GM18873 (cell line): ENCODE data around the gene KRT32.

Source experiments
- ATAC-seq: cut with Tn5 transposase; IDR thresholded peaks from one replicate; pipeline ENCODE4 v1.9.1; 2021; ENCODE audit warnings: mild to moderate bottlenecking, moderate library complexity, moderate number of reproducible peaks; ENCODE audit not compliant: unreplicated experiment, low FRiP score

The KRT32 gene

GRCh38 chr17:41494524-41494923 lies 27.3 kb upstream of the KRT32 start:
- ATAC-seq, result no peak

GRCh38 chr17:41492771-41493170 lies 25.6 kb upstream of the KRT32 start:
- ATAC-seq, result no peak

GRCh38 chr17:41492351-41492750 lies 25.2 kb upstream of the KRT32 start:
- ATAC-seq, result no peak

- no peak for ATAC-seq
These were observed 24.3 kb upstream of the KRT32 start for GRCh38 chr17:41491476-41491875.

- ATAC-seq, result no peak
These were observed 23.1 kb upstream of the KRT32 start for GRCh38 chr17:41490000-41490990.

GRCh38 chr17:41489531-41489930 lies 22.3 kb upstream of the KRT32 start, which contains the start of gene KRT36:
Gene KRT36, minus strand, starts transcription at chr17:41489910. Its CDS starts 46 bp downstream, at chr17:41489864.
- no peak for ATAC-seq

- ATAC-seq, result no peak
These were observed 19.8 kb upstream of the KRT32 start for GRCh38 chr17:41486809-41487530.

DNA sequence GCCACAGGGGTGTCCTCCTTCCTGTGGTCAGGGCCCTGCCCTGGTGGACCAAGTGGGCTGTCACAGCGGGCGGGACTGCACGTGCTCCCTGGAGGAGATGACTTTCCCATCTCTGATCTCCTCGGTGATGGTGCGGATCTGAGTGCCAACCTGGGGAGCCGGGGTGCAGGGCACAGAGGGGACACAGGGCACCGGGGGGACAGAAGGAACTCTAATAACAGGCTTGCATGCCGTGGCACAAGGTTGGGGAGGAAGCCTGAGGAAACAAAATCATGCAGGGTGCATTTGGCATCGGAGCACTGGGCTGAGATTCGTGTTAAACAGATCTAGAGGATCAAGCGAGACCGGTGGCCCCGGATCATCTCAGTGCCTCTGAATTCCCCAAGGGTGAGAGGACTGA lies 19.1 kb upstream of the KRT32 start:
- no peak for ATAC-seq

- ATAC-seq, result no peak
These were observed 18.0 kb upstream of the KRT32 start for GRCh38 chr17:41484920-41485904.

DNA sequence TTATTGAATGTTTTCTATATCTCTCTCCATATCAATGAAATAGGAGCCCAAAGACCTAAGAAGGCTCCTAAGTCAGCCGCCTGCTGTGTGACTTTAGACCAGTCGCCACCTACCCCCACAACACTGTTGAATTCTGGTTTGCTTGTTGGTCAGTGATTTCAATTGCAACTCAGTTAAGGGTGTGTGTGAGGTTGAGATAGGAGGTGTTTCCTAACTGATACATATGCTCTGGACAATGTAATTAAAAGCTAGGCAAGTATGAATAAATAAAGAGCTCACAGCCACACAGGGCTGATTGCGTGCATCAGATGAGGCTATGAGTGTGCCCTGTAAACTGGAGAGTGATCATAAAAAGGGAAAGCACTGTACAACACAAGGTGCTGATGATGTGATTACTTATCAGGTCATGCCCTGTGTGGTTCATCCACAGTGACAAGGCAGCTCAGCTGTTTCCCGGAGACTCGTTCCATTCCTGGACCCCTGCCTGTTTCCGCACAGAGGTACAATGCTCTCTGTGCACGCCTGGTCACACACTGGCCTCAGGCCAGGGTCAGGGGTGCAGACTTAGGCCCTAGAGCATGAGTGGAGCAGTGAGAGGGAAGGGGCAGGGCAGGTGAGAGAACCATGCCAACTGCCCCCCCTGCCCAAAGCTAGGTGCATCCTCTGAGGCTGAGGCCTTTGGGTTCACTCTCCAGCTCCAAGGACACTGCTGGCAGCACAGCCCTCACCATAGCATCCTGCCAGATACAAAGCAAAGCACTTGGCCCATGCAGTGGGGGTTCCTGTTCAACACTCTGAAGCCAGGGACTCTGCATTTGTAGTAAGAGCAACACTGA lies 17.0 kb upstream of the KRT32 start:
- ATAC-seq, result no peak

GRCh38 chr17:41483531-41483930 lies 16.3 kb upstream of the KRT32 start:
- ATAC-seq, result no peak

GRCh38 chr17:41481036-41481435 lies 13.8 kb upstream of the KRT32 start, which contains the start of gene KRT35:
Gene KRT35, minus strand, starts transcription at chr17:41481151. Its CDS starts 54 bp downstream, at chr17:41481097.
- no peak for ATAC-seq

DNA sequence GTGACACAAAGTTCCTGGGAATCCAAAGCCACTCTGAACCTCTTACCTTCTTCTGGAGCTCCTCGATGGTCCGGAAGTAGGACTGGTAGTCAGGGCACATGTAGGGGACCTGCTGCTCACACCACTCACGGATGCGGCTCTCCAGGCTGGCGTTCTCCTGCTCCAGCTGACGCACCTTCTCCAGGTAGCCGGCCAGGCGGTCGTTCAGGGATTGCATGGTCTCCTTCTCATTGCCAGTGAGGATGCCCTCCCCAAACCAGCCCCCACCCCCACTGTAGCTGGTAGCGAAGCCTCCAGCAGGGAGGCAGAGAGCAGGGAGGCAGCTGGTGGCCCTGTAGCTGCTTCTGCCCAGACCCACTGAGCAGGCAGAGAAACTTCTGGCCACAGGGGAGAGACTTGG lies 13.4 kb upstream of the KRT32 start:
- ATAC-seq, result no peak

DNA sequence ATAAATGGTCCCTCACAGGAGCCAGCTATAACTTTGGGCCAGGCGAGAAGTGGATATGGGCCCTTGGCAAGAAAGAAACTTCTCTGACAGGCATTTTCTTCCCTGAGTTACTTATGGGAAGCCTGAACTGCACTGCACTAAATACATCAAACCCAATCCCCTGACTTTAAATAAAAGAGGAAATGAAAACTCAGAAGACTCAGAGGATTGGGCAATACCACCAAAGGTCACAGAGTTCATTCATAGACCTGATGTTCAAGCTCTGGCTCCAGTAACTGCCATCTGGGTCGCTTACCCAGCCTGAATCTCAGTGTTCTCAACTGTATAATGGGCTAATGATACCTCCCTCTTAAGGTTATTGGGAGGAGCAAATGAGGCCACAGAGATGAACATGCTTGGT lies 12.9 kb upstream of the KRT32 start:
- no peak for ATAC-seq

GRCh38 chr17:41478237-41478636 lies 11.1 kb upstream of the KRT32 start:
- ATAC-seq, result no peak

DNA sequence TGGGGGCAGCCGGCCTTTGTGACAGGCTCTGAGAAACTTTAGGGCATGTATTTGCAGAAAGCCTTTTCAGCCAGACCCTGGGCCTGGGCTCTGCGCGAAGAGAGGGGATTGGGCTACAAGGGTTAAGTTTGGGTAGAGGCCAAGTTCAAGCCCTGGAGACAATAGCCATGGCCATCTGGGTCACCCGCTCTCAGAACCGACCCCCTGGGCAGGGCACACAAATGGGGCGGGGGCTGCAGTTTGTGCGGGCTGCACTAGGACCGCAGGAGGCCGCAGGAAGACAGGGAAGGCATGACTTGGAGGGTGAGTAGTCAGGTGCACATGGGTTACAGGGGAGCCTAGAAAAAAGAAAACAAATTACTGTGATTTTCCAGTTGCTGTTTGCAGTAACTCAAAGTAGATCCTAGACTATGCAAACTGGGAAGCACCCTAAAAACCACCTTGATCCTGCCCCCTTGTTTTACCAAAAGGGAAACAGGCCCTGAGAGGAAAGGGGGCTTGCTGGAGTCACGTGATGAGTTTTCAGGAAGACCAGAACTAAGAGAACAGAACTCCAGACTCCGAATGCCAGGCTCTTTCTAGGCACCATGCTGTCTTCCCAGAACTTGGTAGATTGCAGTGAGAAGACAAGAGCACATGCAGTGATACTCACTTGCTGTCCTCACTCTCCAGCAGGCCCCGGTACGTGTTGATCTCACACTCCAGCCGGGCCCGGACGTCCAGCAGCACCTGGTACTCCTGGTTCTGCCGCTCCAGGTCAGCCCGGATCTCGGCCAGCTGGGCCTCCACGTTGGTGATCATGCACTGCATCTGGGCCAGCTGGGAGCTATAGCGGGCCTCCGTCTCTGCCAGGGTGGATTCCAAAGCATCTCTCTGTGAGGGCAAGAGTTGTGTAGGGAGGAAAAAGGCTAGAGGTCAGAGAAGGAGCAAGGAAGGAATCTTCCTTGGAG lies 10.0 kb upstream of the KRT32 start:
- ATAC-seq, result no peak

DNA sequence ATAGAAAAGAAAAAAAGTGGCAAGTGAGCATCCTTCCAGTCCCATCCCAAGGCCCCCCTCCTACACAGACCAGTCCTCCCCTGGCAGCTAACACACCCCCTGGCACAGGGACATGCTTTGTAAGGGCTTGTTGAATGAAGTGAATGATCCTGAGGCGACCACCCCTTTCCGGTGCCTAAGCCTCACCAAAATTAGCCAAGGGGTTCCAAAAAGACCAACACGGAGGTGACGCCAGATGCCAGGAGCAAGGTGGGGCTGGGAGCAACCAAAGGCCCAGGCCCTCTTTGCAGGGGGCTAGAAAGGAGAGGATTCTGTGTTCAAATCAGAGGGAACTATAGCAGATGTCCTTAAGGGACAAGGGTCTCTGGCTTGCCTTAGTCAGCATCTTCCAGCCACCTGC lies 8.2 kb upstream of the KRT32 start:
- no peak for ATAC-seq

GRCh38 chr17:41474863-41475262 lies 7.7 kb upstream of the KRT32 start:
- ATAC-seq, result no peak
